Measurements from ENCODE around the gene PSTPIP1.

Gene PSTPIP1

DNA sequence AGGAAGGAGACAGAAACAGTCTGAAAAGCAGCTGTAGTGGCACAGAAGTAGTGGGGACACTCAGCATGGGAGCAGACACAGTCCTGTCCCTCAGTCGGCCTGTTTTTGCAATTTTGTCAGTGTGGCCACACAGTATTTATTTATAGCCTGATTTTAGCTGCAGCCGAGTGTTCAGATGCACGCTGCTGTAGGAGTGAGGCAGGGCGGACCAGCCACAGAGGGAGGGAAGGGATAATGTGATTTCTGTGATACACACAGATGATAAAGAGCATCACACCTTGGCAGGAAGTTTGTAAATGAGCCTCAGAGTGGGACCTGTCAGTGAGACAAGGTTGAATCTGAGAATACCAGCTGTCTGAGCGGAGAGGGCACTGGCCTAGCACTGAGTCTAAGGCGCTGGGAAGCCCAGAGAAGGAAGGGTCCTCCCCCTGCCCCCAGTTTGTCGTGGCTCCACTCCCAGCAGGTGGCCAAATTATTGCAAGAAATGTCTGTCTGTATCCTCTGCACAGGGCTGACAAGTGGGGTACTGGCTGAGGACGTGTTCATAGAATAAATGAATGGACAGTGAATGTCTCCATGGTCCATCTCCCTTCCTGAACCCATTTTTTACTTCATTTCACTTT lies 3.8 kb downstream of the PSTPIP1 start:
- TF ChIP-seq, protein P1, sequence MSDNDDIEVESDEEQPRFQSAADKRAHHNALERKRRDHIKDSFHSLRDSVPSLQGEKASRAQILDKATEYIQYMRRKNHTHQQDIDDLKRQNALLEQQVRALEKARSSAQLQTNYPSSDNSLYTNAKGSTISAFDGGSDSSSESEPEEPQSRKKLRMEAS (IDR thresholded peaks at IDR 0.05; ENCODE audit: low read depth, low read length): no peak
- TF ChIP-seq, protein P2, sequence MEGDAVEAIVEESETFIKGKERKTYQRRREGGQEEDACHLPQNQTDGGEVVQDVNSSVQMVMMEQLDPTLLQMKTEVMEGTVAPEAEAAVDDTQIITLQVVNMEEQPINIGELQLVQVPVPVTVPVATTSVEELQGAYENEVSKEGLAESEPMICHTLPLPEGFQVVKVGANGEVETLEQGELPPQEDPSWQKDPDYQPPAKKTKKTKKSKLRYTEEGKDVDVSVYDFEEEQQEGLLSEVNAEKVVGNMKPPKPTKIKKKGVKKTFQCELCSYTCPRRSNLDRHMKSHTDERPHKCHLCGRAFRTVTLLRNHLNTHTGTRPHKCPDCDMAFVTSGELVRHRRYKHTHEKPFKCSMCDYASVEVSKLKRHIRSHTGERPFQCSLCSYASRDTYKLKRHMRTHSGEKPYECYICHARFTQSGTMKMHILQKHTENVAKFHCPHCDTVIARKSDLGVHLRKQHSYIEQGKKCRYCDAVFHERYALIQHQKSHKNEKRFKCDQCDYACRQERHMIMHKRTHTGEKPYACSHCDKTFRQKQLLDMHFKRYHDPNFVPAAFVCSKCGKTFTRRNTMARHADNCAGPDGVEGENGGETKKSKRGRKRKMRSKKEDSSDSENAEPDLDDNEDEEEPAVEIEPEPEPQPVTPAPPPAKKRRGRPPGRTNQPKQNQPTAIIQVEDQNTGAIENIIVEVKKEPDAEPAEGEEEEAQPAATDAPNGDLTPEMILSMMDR (IDR thresholded peaks at IDR 0.05; ENCODE audit: low read depth, low read length): no peak
- TF ChIP-seq MYC (IDR thresholded peaks at IDR 0.05; ENCODE audit: low read depth, low read length) (no peak), POLR2A (IDR thresholded peaks at IDR 0.05; ENCODE audit: extremely low read depth, insufficient read length) (no peak)
- DNase-seq (ENCODE audit: low read depth): no peak
- peak overlapping the region; percentile 13 for H3K4me3 ChIP-seq (ENCODE audit: low read depth, low read length)

DNA sequence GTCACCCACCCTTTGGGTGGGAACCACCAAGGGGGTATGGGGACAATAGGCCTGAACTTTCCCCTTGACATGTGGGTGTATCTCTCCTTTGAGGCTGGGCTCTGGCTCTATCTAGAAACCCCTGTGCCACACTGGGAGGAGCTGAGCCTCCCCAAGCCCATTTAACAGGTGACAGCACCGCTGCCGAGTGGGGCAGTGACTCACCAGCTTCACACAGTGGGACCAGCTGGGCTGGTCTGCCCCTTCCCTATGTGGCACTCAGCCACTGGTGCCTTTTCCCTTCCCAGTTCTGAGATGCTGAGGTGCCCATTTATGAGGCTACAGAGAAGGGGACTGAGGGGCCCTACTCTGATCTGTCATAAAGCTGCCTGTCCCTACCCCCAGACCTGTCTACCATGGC lies 5.1 kb downstream of the PSTPIP1 start:
- H3K4me3 ChIP-seq (ENCODE audit: low read depth, low read length): no peak overlapping the region
- TF ChIP-seq MYC (IDR thresholded peaks at IDR 0.05; ENCODE audit: low read depth, low read length) (no peak), POLR2A (IDR thresholded peaks at IDR 0.05; ENCODE audit: extremely low read depth, insufficient read length) (no peak)
- TF ChIP-seq, protein P2 (IDR thresholded peaks at IDR 0.05; ENCODE audit: low read depth, low read length): no peak
- TF ChIP-seq, protein P1 (IDR thresholded peaks at IDR 0.05; ENCODE audit: low read depth, low read length): no peak
- no peak for DNase-seq (ENCODE audit: low read depth)

DNA sequence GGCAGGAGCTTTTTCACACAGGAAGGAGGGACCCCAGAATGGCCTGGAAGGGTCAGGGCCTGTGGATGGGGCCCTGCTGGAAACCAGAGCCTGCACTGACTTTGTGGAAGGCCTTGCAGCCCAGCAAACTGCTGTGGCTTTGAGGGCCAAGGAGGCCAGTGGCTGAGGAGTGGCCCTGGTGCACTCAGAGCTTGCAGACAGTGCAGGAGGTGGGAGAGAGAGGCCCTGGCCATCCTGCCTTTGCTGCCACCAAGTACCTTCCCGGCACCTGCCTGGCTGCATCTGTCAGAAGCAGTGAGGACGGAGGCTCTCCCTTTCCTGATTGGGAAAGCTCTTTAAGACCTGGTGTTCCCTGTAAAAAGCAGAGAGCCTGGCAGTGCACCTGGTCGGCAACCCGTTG lies 6.4 kb downstream of the PSTPIP1 start:
- no peak for DNase-seq (ENCODE audit: low read depth)
- no peak overlapping the region for H3K4me3 ChIP-seq (ENCODE audit: low read depth, low read length)
- TF ChIP-seq, protein P2 (IDR thresholded peaks at IDR 0.05; ENCODE audit: low read depth, low read length): no peak
- TF ChIP-seq, protein P1 (IDR thresholded peaks at IDR 0.05; ENCODE audit: low read depth, low read length): no peak
- TF ChIP-seq POLR2A (IDR thresholded peaks at IDR 0.05; ENCODE audit: extremely low read depth, insufficient read length) (no peak), MYC (IDR thresholded peaks at IDR 0.05; ENCODE audit: low read depth, low read length) (no peak)

DNA sequence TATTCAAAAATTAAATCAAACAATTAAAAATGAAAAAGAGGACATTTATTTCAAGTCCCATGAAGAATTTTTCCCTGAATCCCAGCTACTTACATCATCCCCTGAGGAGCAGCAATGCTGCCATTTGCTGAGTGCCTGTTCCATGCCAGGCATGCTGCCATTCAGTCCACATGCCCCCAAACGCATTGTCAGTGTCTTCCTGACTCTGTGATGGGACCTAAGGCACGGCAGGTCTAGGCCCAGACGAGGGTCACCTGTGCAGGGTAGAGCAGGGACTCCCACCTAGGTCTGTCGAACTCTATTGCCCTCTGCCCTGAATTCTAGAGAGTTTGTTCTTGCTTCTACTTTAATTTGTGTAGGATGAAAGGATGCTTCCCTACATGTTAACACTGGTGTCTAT lies 7.0 kb downstream of the PSTPIP1 start:
- no peak overlapping the region for H3K4me3 ChIP-seq (ENCODE audit: low read depth, low read length)
- TF ChIP-seq, protein P2 (IDR thresholded peaks at IDR 0.05; ENCODE audit: low read depth, low read length): no peak
- no peak for TF ChIP-seq POLR2A (IDR thresholded peaks at IDR 0.05; ENCODE audit: extremely low read depth, insufficient read length)
- TF ChIP-seq, protein P1 (IDR thresholded peaks at IDR 0.05; ENCODE audit: low read depth, low read length): no peak
- no peak for TF ChIP-seq MYC (IDR thresholded peaks at IDR 0.05; ENCODE audit: low read depth, low read length)
- DNase-seq (ENCODE audit: low read depth): no peak

DNA sequence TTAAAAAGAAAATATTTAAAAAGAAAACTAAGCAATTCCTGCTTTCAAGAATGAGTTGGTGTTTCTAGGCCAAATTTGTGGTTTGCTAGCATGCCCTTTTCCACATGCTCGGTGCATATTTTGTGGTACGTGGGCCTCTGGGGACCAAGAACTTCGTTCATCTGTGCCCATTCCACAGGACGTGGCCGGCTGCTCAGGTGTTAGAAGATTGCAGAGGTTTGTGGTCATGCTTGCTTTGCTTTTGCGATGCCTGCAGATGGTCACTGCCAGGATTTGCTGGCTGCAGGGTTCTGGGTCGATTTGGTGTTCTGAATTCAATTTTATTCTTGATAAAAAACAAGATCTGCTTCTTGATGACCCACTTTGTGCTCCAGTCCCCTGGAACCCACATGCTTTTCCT lies 7.5 kb downstream of the PSTPIP1 start:
- TF ChIP-seq, protein P1 (IDR thresholded peaks at IDR 0.05; ENCODE audit: low read depth, low read length): no peak
- TF ChIP-seq MYC (IDR thresholded peaks at IDR 0.05; ENCODE audit: low read depth, low read length) (no peak), POLR2A (IDR thresholded peaks at IDR 0.05; ENCODE audit: extremely low read depth, insufficient read length) (no peak)
- TF ChIP-seq, protein P2 (IDR thresholded peaks at IDR 0.05; ENCODE audit: low read depth, low read length): no peak
- DNase-seq (ENCODE audit: low read depth): peak; percentile 63
- peak overlapping the region; percentile 1 for H3K4me3 ChIP-seq (ENCODE audit: low read depth, low read length)

All from NB4 (cell line).